Measurements from ENCODE around the gene PIGL. TPM values are rescaled to one million over a fixed set of nuclear protein-coding genes. Genes with fewer than 3 reads are reported as not detected.

Gene PIGL
- total RNA-seq, result 31.1 and 35.3 TPM in 2 replicates
- long read RNA-seq, transcript PIGL-201 (7 exons, 1,137 nt), result major isoform, 5 of 24 reads
- long read RNA-seq, partial matches to known transcripts, result 0 of 24 reads
- long read RNA-seq, other reads (novel, unspliced or antisense), result 13 of 24 reads

DNA sequence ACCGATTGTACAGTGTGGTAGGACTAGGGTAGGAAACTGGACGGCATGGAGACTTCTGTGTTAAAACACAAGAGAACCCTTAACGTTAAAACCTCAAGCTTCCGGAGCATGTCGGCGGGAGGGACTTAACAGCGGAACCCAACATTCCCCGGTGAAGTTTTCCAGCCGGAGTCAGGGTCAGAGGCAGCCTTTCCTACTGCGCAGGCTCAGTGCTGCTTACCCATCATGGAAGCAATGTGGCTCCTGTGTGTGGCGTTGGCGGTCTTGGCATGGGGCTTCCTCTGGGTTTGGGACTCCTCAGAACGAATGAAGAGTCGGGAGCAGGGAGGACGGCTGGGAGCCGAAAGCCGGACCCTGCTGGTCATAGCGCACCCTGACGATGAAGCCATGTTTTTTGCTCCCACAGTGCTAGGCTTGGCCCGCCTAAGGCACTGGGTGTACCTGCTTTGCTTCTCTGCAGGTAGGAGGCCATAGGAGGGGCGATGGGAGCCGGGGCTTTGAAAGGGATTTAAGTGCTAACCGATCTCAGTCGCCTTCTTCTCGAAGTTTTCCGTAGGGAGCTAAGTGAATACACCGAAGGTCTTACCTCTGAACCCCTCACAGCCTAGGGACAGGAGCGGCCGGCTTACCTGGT is at the start of gene PIGL:
Gene PIGL (plus strand): TSS at position 209 of the 634 bp plus-strand sequence. CDS start 17 bp downstream, at position 226.
- H3K36me3 Mint-ChIP-seq (ENCODE audit: low read depth), result no peaks in the 10 kb centered on the region

GRCh38 chr17:16171613-16172012 is 45.4 kb upstream of the PIGL start:
- no peak overlapping the region for H3K27ac Mint-ChIP-seq (ENCODE audit: unreplicated experiment)
- peaks cover 5% of the 10 kb centered on the region for H3K36me3 Mint-ChIP-seq (ENCODE audit: low read depth)
- TF ChIP-seq CTCF (conservative IDR thresholded peaks at IDR 0.05), result no peak
- DNase-seq (ENCODE audit: low read depth, low spot score), result no peak
- H3K4me3 Mint-ChIP-seq, result no peak overlapping the region
- H3K4me1 Mint-ChIP-seq, result no peaks in the 10 kb centered on the region
- H3K9me3 Mint-ChIP-seq, result no peaks in the 10 kb centered on the region
- H3K27me3 Mint-ChIP-seq (ENCODE audit: low read depth), result no peaks in the 10 kb centered on the region

More for the DNA sequence above, at the start of gene PIGL:
- Mint-ChIP-seq H3K4me1 (peaks cover 38% of the 10 kb centered on the region), H3K27me3 (ENCODE audit: low read depth) (no peaks in the 10 kb centered on the region), H3K9me3 (no peaks in the 10 kb centered on the region), H3K4me3 (peak within 1 kb of the TSS; percentile 96), H3K27ac (ENCODE audit: unreplicated experiment) (peak within 1 kb of the TSS; percentile 97)
- TF ChIP-seq CTCF (conservative IDR thresholded peaks at IDR 0.05), result peak; percentile 6
- peak; percentile 81 for DNase-seq (ENCODE audit: low read depth, low spot score)

GRCh38 chr17:16178836-16179235 is 38.2 kb upstream of the PIGL start:
- Mint-ChIP-seq H3K4me1 (no peaks in the 10 kb centered on the region), H3K27me3 (ENCODE audit: low read depth) (no peaks in the 10 kb centered on the region), H3K4me3 (no peak overlapping the region), H3K9me3 (peaks cover 3% of the 10 kb centered on the region), H3K27ac (ENCODE audit: unreplicated experiment) (no peak overlapping the region), H3K36me3 (ENCODE audit: low read depth) (peaks cover 17% of the 10 kb centered on the region)
- no peak for TF ChIP-seq CTCF (conservative IDR thresholded peaks at IDR 0.05)
- no peak for DNase-seq (ENCODE audit: low read depth, low spot score)

DNA sequence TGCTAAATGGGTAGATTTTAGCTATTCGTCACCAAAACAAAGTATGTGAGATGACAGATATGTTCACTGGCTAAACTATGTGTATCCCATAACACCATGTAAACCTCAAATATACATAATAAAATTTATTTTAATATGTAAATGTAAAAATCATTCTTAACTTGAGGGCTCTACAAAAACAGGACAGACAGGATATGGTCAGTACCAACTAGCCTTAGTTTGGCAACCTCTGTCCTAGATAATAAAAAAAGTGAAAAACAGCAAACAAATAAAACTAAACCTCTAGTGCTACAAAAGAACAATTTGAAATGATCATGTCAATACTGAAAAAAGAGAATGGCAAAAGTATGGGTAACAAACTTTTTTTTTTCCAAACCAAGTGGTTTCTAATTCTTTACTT is 35.4 kb upstream of the PIGL start:
- H3K27ac Mint-ChIP-seq (ENCODE audit: unreplicated experiment), result no peak overlapping the region
- H3K4me3 Mint-ChIP-seq, result no peak overlapping the region
- H3K36me3 Mint-ChIP-seq (ENCODE audit: low read depth), result peaks cover 26% of the 10 kb centered on the region
- TF ChIP-seq CTCF (conservative IDR thresholded peaks at IDR 0.05), result no peak
- H3K9me3 Mint-ChIP-seq, result peaks cover 3% of the 10 kb centered on the region
- H3K27me3 Mint-ChIP-seq (ENCODE audit: low read depth), result no peaks in the 10 kb centered on the region
- H3K4me1 Mint-ChIP-seq, result no peaks in the 10 kb centered on the region
- no peak for DNase-seq (ENCODE audit: low read depth, low spot score)

DNA sequence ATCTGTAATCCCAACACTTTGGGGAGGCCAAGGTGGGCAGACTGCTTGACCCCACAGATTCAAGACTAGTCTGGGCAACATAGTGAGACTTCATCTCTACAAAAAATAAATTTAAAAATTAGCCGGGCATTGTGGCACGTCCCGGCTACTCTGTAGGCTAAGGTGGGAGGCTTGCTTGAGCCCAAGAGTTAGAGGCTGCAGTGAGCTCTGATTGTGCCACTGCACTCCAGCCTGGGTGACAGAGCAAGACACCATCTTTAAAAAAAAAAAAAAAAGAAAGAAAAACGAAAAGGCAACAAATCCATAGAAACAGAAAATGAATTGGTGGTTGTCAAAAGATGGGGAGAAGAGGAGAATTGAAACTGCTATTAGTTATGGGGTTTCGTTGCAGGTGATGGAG is 29.4 kb upstream of the PIGL start:
- Mint-ChIP-seq H3K4me3 (no peak overlapping the region), H3K27ac (ENCODE audit: unreplicated experiment) (no peak overlapping the region), H3K4me1 (no peaks in the 10 kb centered on the region), H3K27me3 (ENCODE audit: low read depth) (no peaks in the 10 kb centered on the region), H3K36me3 (ENCODE audit: low read depth) (peaks cover 14% of the 10 kb centered on the region), H3K9me3 (no peaks in the 10 kb centered on the region)
- no peak for TF ChIP-seq CTCF (conservative IDR thresholded peaks at IDR 0.05)
- DNase-seq (ENCODE audit: low read depth, low spot score), result no peak

All from neural crest cell (in vitro differentiated cells).